ENCODE measurements around the gene TNIK. TPM values are rescaled to one million over a fixed set of nuclear protein-coding genes. Genes with fewer than 3 reads are reported as not detected.

Gene TNIK
- total and polyA plus RNA-seq, 2 experiments from 2014 or later = 14.6 to 34.3 TPM

- no peak overlapping the region for H2AFZ ChIP-seq
- DNase-seq (ENCODE audit: low spot score) (no peak), ATAC-seq (no peak)
- no peak overlapping the region for H3K4me3 ChIP-seq
- H3K4me1 ChIP-seq (ENCODE audit: insufficient read depth) = peaks cover 24% of the 10 kb centered on the region
- TF ChIP-seq ZNF331 (CRISPR knock-in tag; IDR thresholded peaks at IDR 0.05; ENCODE audit: low read depth) (no peak), EZH2phosphoT487 (IDR thresholded peaks at IDR 0.05; ENCODE audit: unreplicated experiment) (no peak), STAT1 (IDR thresholded peaks at IDR 0.05; ENCODE audit: unreplicated experiment) (no peak), CREB1 (CRISPR knock-in tag; IDR thresholded peaks at IDR 0.05; ENCODE audit: low read depth) (no peak), JUNB (IDR thresholded peaks at IDR 0.05; ENCODE audit: unreplicated experiment) (no peak)
- TF ChIP-seq, protein P1, sequence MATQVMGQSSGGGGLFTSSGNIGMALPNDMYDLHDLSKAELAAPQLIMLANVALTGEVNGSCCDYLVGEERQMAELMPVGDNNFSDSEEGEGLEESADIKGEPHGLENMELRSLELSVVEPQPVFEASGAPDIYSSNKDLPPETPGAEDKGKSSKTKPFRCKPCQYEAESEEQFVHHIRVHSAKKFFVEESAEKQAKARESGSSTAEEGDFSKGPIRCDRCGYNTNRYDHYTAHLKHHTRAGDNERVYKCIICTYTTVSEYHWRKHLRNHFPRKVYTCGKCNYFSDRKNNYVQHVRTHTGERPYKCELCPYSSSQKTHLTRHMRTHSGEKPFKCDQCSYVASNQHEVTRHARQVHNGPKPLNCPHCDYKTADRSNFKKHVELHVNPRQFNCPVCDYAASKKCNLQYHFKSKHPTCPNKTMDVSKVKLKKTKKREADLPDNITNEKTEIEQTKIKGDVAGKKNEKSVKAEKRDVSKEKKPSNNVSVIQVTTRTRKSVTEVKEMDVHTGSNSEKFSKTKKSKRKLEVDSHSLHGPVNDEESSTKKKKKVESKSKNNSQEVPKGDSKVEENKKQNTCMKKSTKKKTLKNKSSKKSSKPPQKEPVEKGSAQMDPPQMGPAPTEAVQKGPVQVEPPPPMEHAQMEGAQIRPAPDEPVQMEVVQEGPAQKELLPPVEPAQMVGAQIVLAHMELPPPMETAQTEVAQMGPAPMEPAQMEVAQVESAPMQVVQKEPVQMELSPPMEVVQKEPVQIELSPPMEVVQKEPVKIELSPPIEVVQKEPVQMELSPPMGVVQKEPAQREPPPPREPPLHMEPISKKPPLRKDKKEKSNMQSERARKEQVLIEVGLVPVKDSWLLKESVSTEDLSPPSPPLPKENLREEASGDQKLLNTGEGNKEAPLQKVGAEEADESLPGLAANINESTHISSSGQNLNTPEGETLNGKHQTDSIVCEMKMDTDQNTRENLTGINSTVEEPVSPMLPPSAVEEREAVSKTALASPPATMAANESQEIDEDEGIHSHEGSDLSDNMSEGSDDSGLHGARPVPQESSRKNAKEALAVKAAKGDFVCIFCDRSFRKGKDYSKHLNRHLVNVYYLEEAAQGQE (IDR thresholded peaks at IDR 0.05; ENCODE audit: unreplicated experiment) = no peak
- TF ChIP-seq, protein P2, sequence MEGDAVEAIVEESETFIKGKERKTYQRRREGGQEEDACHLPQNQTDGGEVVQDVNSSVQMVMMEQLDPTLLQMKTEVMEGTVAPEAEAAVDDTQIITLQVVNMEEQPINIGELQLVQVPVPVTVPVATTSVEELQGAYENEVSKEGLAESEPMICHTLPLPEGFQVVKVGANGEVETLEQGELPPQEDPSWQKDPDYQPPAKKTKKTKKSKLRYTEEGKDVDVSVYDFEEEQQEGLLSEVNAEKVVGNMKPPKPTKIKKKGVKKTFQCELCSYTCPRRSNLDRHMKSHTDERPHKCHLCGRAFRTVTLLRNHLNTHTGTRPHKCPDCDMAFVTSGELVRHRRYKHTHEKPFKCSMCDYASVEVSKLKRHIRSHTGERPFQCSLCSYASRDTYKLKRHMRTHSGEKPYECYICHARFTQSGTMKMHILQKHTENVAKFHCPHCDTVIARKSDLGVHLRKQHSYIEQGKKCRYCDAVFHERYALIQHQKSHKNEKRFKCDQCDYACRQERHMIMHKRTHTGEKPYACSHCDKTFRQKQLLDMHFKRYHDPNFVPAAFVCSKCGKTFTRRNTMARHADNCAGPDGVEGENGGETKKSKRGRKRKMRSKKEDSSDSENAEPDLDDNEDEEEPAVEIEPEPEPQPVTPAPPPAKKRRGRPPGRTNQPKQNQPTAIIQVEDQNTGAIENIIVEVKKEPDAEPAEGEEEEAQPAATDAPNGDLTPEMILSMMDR (conservative IDR thresholded peaks at IDR 0.05; ENCODE audit: low read depth in 2 of 2) = no peak
- no peaks in the 10 kb centered on the region for H4K20me1 ChIP-seq (replicated peaks; ENCODE audit: insufficient read depth)
- H3K4me3 Mint-ChIP-seq = no peak overlapping the region
- no peaks in the 10 kb centered on the region for H3K27me3 ChIP-seq (ENCODE audit: insufficient read depth)
- no peak overlapping the region for H3K27ac Mint-ChIP-seq
- peaks cover 52% of the 10 kb centered on the region for H3K4me1 Mint-ChIP-seq
- peaks cover 3% of the 10 kb centered on the region; the same call in 2 of the 3 replicates for H3K36me3 Mint-ChIP-seq (ENCODE audit: low read depth)
- H3K27ac ChIP-seq (ENCODE audit: low read depth) = no peak overlapping the region
- H3K4me2 ChIP-seq = no peak overlapping the region
- peaks cover 2% of the 10 kb centered on the region; the same call in 1 of the 2 replicates for H3K36me3 ChIP-seq (ENCODE audit: insufficient read depth)
- H3F3A ChIP-seq (replicated peaks; ENCODE audit: low read depth) = no peaks in the 10 kb centered on the region
- peaks cover 3% of the 10 kb centered on the region; the same call in 2 of the 3 replicates for H3K9me3 Mint-ChIP-seq
- H3K27me3 Mint-ChIP-seq (ENCODE audit: insufficient read depth, low read depth, poor library complexity) = no peaks in the 10 kb centered on the region
- H3K79me2 ChIP-seq (replicated peaks; ENCODE audit: insufficient read depth) = peaks cover 86% of the 10 kb centered on the region
- H3K9me2 ChIP-seq (ENCODE audit: insufficient read depth) = no peaks in the 10 kb centered on the region
Measured at GRCh38 chr3:171397089-171397488, 63.1 kb downstream of the TNIK start.

DNA sequence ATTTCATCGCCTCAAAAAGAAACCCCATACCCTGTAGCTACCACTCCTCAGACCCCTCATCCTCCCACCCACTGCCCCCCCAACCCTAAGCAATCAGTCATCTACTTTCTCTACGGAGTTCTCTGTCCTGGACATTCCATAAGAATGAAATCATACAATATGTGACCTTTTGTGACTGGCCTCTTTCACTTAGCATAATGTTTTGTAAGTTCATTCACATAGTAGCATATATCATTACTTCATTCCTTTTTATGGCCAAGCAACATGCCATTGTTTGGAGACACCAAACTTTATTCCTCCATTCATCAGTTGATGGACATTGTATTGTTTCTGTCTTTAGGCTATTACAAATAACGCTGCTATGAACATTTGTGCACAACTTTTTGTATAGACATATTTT, 64.2 kb downstream of the TNIK start:
- peaks cover 27% of the 10 kb centered on the region for H3K4me1 ChIP-seq (ENCODE audit: insufficient read depth)
- TF ChIP-seq EZH2phosphoT487 (IDR thresholded peaks at IDR 0.05; ENCODE audit: unreplicated experiment) (no peak), POLR2AphosphoS5 (IDR thresholded peaks at IDR 0.05; ENCODE audit: low read depth) (no peak), CREB1 (CRISPR knock-in tag; IDR thresholded peaks at IDR 0.05; ENCODE audit: low read depth) (no peak), JUNB (IDR thresholded peaks at IDR 0.05; ENCODE audit: unreplicated experiment) (no peak)
- TF ChIP-seq, protein P1 (IDR thresholded peaks at IDR 0.05; ENCODE audit: unreplicated experiment) = no peak
- Mint-ChIP-seq H3K4me1 (peaks cover 49% of the 10 kb centered on the region), H3K4me3 (no peak overlapping the region), H3K27ac (no peak overlapping the region; the same call in 1 of the 2 replicates), H3K9me3 (peaks cover 13% of the 10 kb centered on the region), H3K27me3 (ENCODE audit: insufficient read depth, low read depth, poor library complexity) (no peaks in the 10 kb centered on the region), H3K36me3 (ENCODE audit: low read depth) (peaks cover 14% of the 10 kb centered on the region)
- no peak overlapping the region for H3K4me3 ChIP-seq
- no peaks in the 10 kb centered on the region for H4K20me1 ChIP-seq (replicated peaks; ENCODE audit: insufficient read depth)
- H3F3A ChIP-seq (replicated peaks; ENCODE audit: low read depth) = no peaks in the 10 kb centered on the region
- no peaks in the 10 kb centered on the region for H3K27me3 ChIP-seq (ENCODE audit: insufficient read depth)
- H3K4me2 ChIP-seq = no peak overlapping the region
- no peak for DNase-seq (ENCODE audit: low spot score)
- H3K27ac ChIP-seq (ENCODE audit: low read depth) = no peak overlapping the region
- peaks cover 86% of the 10 kb centered on the region for H3K79me2 ChIP-seq (replicated peaks; ENCODE audit: insufficient read depth)
- H3K9me2 ChIP-seq (ENCODE audit: insufficient read depth) = no peaks in the 10 kb centered on the region
- peaks cover 6% of the 10 kb centered on the region; the same call in 1 of the 2 replicates for H3K36me3 ChIP-seq (ENCODE audit: insufficient read depth)
- ATAC-seq = no peak
- H2AFZ ChIP-seq = no peak overlapping the region
